Esophagus muscularis mucosa (tissue), 4 donors: ENCODE measurements around the gene AFF3. TPM values are rescaled to one million over a fixed set of nuclear protein-coding genes. Genes with fewer than 3 reads are reported as not detected.

Experiments
- DNase-seq: peaks from one replicate; pipeline ENCODE4 v3.0.0-alpha.2; 2017; ENCODE audit errors: extremely low spot score
- H3K27ac ChIP-seq, 4 donors: fragments of 200-600 bp; sonication (generic); replicated peaks in 1 of 4; 1 replicate in 3 of 4; 2 replicates in 1 of 4; pipeline ENCODE4 v1.5.1; 2016 to 2019; ENCODE audit warnings: mild to moderate bottlenecking in 1 of 4
- H3K27me3 ChIP-seq, 4 donors: fragments of 200-600 bp; sonication (generic); one replicate each; pipeline versions ENCODE4 v1.5.1 to v1.6.0; 2016 to 2019
- H3K36me3 ChIP-seq, 4 donors: fragments of 200-600 bp; sonication (generic); one replicate each; pipeline ENCODE4 v1.5.1; 2016 to 2019
- H3K4me1 ChIP-seq, 4 donors: fragments of 200-600 bp; sonication (generic); one replicate each; pipeline ENCODE4 v1.5.1; 2016 to 2019
- H3K4me3 ChIP-seq, 4 donors: fragments of 200-600 bp; sonication (generic); 1 replicate in 2 of 4; 2 replicates in 2 of 4; pipeline ENCODE4 v1.5.1; 2016 to 2019; ENCODE audit warnings: mild to moderate bottlenecking in 4 of 4, moderate library complexity in 1 of 4
- H3K9me3 ChIP-seq, 4 donors: fragments of 200-600 bp; sonication (generic); 1 replicate in 3 of 4; 2 replicates in 1 of 4; pipeline ENCODE4 v1.5.1; 2016 to 2019
- CTCF ChIP-seq, 3 experiments: fragments of 200-600 bp in 2 of 3; fragments of 450-650 bp in 1 of 3; sonication (generic) in 2 of 3; IDR thresholded peaks; one replicate each; pipeline ENCODE4 v1.5.1; 2017 to 2019; ENCODE audit warnings: antibody characterized with exemption in 3 of 3, mild to moderate bottlenecking in 2 of 3, moderate library complexity in 1 of 3
- EP300 ChIP-seq: sonication (generic); formaldehyde crosslinking; IDR thresholded peaks from one replicate; pipeline ENCODE4 v1.6.1; 2017; ENCODE audit warnings: antibody characterized with exemption
- POLR2A ChIP-seq: fragments of 450-650 bp; IDR thresholded peaks from one replicate; pipeline ENCODE4 v1.6.1; 2017; ENCODE audit warnings: antibody characterized with exemption, moderate library complexity, mild to moderate bottlenecking, low read depth
- POLR2AphosphoS5 ChIP-seq, 2 donors: sonication (generic); formaldehyde crosslinking; IDR thresholded peaks; one replicate each; pipeline ENCODE4 v1.6.1; 2017; ENCODE audit warnings: antibody characterized with exemption in 2 of 2
- WGBS: methylation state at CpG from one replicate; pipeline ENCODE4 v1.1.5; 2018; 5-methylcytosine and 5-hydroxymethylcytosine counted together
- intact Hi-C: fragments of 100-400 bp; cut with DNase I; formaldehyde crosslinking; loops from one replicate; pipeline ENCODE4 v1.15.1; 2023
- total RNA-seq, 4 donors: library from RNA; depleted of rRNA; stranded (reverse); fragments of >200 nt; gene quantifications; one replicate each; pipeline versions ENCODE4 v1.1.0 to v1.2.1, GENCODE V29; 2016

The AFF3 gene
- total RNA-seq, 4 donors from 2014 or later: 36.4 to 99.5 (median 56.9) TPM

GRCh38 chr2:99520195-99520594 lies 622.2 kb downstream of the AFF3 start:
- H3K4me3 ChIP-seq: no peak overlapping the region
- intact Hi-C loops: no loop called here
- H3K36me3 ChIP-seq: no peaks in the 10 kb centered on the region
- no peak for DNase-seq
- no peaks in the 10 kb centered on the region for H3K9me3 ChIP-seq
- no peak for TF ChIP-seq EP300
- TF ChIP-seq CTCF (IDR thresholded peaks at IDR 0.05): no peak
- no peak for TF ChIP-seq POLR2AphosphoS5 (IDR thresholded peaks at IDR 0.05)
- no peak for TF ChIP-seq POLR2A
- 100% methylated on average over 4 of the region's 4 CpGs for WGBS
- H3K27ac ChIP-seq: no peak overlapping the region
- H3K27me3 ChIP-seq: no peaks in the 10 kb centered on the region
- H3K4me1 ChIP-seq: peaks cover 0 to 3% (median 1%) of the 10 kb centered on the region in 4 donors

- Histone ChIP-seq H3K27me3 (no peaks in the 10 kb centered on the region), H3K4me1 (peaks cover 10 to 32% (median 25%) of the 10 kb centered on the region in 4 donors), H3K4me3 (no peak overlapping the region), H3K27ac (peak overlapping the region in 2 of 4 donors; percentile 42 to 59), H3K9me3 (no peaks in the 10 kb centered on the region), H3K36me3 (no peaks in the 10 kb centered on the region)
- intact Hi-C loops: no loop called here
- no peak for DNase-seq
- 79% methylated on average over 4 of the region's 4 CpGs for WGBS
- TF ChIP-seq POLR2AphosphoS5 (IDR thresholded peaks at IDR 0.05): no peak
- TF ChIP-seq CTCF (IDR thresholded peaks at IDR 0.05): no peak
- no peak for TF ChIP-seq EP300
- no peak for TF ChIP-seq POLR2A
These were observed 628.0 kb downstream of the AFF3 start for GRCh38 chr2:99514357-99514756.

- Histone ChIP-seq H3K27me3 (no peaks in the 10 kb centered on the region), H3K4me3 (no peak overlapping the region), H3K36me3 (no peaks in the 10 kb centered on the region), H3K27ac (peak overlapping the region; percentile 55 to 75 (median 70)), H3K4me1 (peaks cover 10 to 32% (median 27%) of the 10 kb centered on the region in 4 donors), H3K9me3 (no peaks in the 10 kb centered on the region)
- TF ChIP-seq POLR2AphosphoS5 (IDR thresholded peaks at IDR 0.05) (peak; percentile 39 to 71), CTCF (IDR thresholded peaks at IDR 0.05) (no peak)
- no peak for DNase-seq
- intact Hi-C loops: no loop called here
- WGBS: 19% methylated on average over 1 of the region's 1 CpG
These were observed 630.2 kb downstream of the AFF3 start for GRCh38 chr2:99512181-99512591.

GRCh38 chr2:99509387-99509786 lies 633.0 kb downstream of the AFF3 start:
- Histone ChIP-seq H3K36me3 (no peaks in the 10 kb centered on the region), H3K27me3 (no peaks in the 10 kb centered on the region), H3K4me1 (peaks cover 6 to 27% (median 19%) of the 10 kb centered on the region in 4 donors), H3K27ac (no peak overlapping the region), H3K9me3 (no peaks in the 10 kb centered on the region), H3K4me3 (no peak overlapping the region)
- 67% methylated on average over 4 of the region's 4 CpGs for WGBS
- no peak for DNase-seq
- TF ChIP-seq POLR2AphosphoS5 (IDR thresholded peaks at IDR 0.05) (no peak), EP300 (no peak), CTCF (IDR thresholded peaks at IDR 0.05) (no peak), POLR2A (no peak)
- intact Hi-C loops: no loop called here
